Mammary epithelial cell (primary cell): ENCODE data around the gene NDUFB3.

ENCODE experiments used
- EZH2 ChIP-seq: IDR thresholded peaks from 2 replicates; pipeline ENCODE4 v1.6.1; 2012; ENCODE audit warnings: low read length, inconsistent platforms, borderline replicate concordance
- TF ChIP-seq, protein P1 (sequence below), 2 donors: IDR thresholded peaks in 1 of 2; conservative IDR thresholded peaks in 1 of 2; 2 replicates each; pipeline ENCODE4 v1.5.1; 2011 to 2012; ENCODE audit warnings: inconsistent platforms in 2 of 2, low read length in 2 of 2, mild to moderate bottlenecking in 2 of 2, control low read depth in 1 of 2, low read depth in 1 of 2; ENCODE audit not compliant: insufficient read depth in 1 of 2; ENCODE audit errors: extremely low read depth in 1 of 2

DNA sequence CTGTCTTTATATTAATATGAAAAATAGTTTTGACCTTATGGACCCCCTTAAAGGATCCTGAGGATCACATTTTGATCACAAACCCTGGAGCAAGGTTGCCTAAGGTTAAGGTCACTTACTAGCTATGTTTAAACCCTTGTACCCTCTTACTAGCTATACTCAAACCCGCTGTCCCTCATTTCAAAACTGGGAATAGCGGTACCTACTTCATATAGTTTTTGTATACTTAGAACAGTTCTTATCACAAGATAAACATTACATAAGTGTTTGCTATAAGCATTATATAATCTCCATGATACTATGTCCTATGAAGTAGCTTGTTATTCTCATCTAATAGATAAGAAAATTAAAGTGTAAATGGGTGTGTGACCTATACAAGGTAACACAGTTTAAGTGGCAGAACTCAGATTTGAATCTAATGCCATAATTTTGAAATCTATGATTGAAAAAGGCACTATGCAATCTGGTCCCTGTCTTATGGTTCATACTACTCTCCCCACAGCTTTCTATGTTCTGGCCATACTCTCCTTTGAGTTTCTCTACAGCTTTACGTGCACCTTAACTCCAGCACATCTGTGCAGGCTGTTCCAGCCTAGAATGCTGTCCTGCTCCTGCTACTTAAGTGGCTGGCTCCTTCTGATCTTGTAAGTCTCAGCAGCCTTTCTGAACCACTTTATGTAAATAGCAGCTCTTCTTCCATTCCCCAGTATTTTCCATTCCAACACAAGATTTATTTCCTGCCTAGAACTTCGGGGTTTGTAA lies 30.8 kb upstream of the NDUFB3 start:
- TF ChIP-seq, protein P1, sequence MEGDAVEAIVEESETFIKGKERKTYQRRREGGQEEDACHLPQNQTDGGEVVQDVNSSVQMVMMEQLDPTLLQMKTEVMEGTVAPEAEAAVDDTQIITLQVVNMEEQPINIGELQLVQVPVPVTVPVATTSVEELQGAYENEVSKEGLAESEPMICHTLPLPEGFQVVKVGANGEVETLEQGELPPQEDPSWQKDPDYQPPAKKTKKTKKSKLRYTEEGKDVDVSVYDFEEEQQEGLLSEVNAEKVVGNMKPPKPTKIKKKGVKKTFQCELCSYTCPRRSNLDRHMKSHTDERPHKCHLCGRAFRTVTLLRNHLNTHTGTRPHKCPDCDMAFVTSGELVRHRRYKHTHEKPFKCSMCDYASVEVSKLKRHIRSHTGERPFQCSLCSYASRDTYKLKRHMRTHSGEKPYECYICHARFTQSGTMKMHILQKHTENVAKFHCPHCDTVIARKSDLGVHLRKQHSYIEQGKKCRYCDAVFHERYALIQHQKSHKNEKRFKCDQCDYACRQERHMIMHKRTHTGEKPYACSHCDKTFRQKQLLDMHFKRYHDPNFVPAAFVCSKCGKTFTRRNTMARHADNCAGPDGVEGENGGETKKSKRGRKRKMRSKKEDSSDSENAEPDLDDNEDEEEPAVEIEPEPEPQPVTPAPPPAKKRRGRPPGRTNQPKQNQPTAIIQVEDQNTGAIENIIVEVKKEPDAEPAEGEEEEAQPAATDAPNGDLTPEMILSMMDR (conservative IDR thresholded peaks at IDR 0.05 in 1 of 2, IDR thresholded peaks at IDR 0.05 in 1 of 2; ENCODE audit: extremely low read depth in 1 of 2, insufficient read depth in 1 of 2, low read depth in 1 of 2, low read length in 2 of 2): no peak
- TF ChIP-seq EZH2: no peak
